H1 (cell line): ENCODE results near the gene PDZRN3. TPM values are rescaled to one million over a fixed set of nuclear protein-coding genes. Genes with fewer than 3 reads are reported as not detected.
A peak's percentile ranks its signal among the peaks of the same experiment; 100 is the strongest.

ENCODE experiments used
- CTCF ChIA-PET: fragments of 300-600 bp; sonication (Branson Sonifier 250); formaldehyde crosslinking; loops from one replicate; lab custom pipeline; 2021; ENCODE audit not compliant: partially characterized antibody; lab: Charles Lee
- POLR2A ChIA-PET: fragments of 300-600 bp; sonication (Branson Sonifier 250); formaldehyde crosslinking; loops from one replicate; lab custom pipeline; 2021; ENCODE audit warnings: inconsistent platforms; ENCODE audit not compliant: partially characterized antibody; lab: Charles Lee
- DNase-seq, 2 experiments: peaks; one replicate each; pipeline versions ENCODE4 v3.0.0 to v3.0.0-alpha.2; 2010 to 2022; ENCODE audit warnings: low spot score in 2 of 2, low read depth in 1 of 2, mixed read lengths in 1 of 2
- FAIRE-seq: peaks from 2 replicates; lab custom pipeline; 2011; peaks lifted over from hg19 to GRCh38; lab: Jason Lieb, UNC
- H2AFZ ChIP-seq: 2 replicates; pipeline ENCODE4 v1.8.1; 2012; ENCODE audit warnings: low read length, inconsistent platforms
- H2AK5ac ChIP-seq: 2 replicates; pipeline ENCODE4 v1.6.1; 2013; ENCODE audit warnings: low read depth, low read length
- H2BK120ac ChIP-seq: replicated peaks from 2 replicates; pipeline ENCODE3; 2013; ENCODE audit warnings: low read depth, low read length, inconsistent platforms
- H2BK12ac ChIP-seq: 2 replicates; pipeline ENCODE4 v1.6.1; 2013; ENCODE audit warnings: low read depth, low read length
- H2BK15ac ChIP-seq: 2 replicates; pipeline ENCODE4 v1.6.1; 2013; ENCODE audit warnings: low read length
- H2BK20ac ChIP-seq: 2 replicates; pipeline ENCODE4 v1.6.1; 2013; ENCODE audit warnings: low read length
- H2BK5ac ChIP-seq: 2 replicates; pipeline ENCODE4 v1.6.1; 2013; ENCODE audit warnings: low read depth, low read length
- H3K14ac ChIP-seq: 2 replicates; pipeline ENCODE4 v1.6.1; 2013; ENCODE audit warnings: inconsistent platforms; ENCODE audit not compliant: insufficient read length
- H3K18ac ChIP-seq: 2 replicates; pipeline ENCODE4 v1.6.1; 2013; ENCODE audit warnings: low read length; ENCODE audit errors: extremely low read depth
- H3K23ac ChIP-seq: 2 replicates; pipeline ENCODE4 v1.6.1; 2013; ENCODE audit warnings: inconsistent platforms; ENCODE audit not compliant: insufficient read length
- H3K23me2 ChIP-seq: 2 replicates; pipeline ENCODE4 v1.6.1; 2013; ENCODE audit warnings: low read depth, low read length
- H3K27ac ChIP-seq: 2 replicates; pipeline ENCODE4 v1.6.1; 2011; ENCODE audit warnings: low read depth, low read length, inconsistent platforms
- H3K27me3 ChIP-seq, 4 experiments: replicated peaks in 1 of 4; 1 replicate in 1 of 4; 2 replicates in 3 of 4; pipeline versions ENCODE4 v1.6.1 to v1.8.1; 2011 to 2013; ENCODE audit warnings: low read length in 3 of 4, mild to moderate bottlenecking in 3 of 4, inconsistent platforms in 2 of 4, mixed read lengths in 2 of 4, moderate library complexity in 1 of 4; ENCODE audit not compliant: control insufficient read depth in 3 of 4, insufficient read depth in 3 of 4; ENCODE audit errors: extremely low read depth in 1 of 4
- H3K36me3 ChIP-seq, 4 experiments: 2 replicates each; pipeline versions ENCODE4 v1.6.1 to v1.8.1; 2011 to 2013; ENCODE audit warnings: mild to moderate bottlenecking in 4 of 4, low read length in 3 of 4, moderate library complexity in 2 of 4, control low read depth in 1 of 4, inconsistent platforms in 1 of 4; ENCODE audit not compliant: insufficient read depth in 4 of 4, control insufficient read depth in 2 of 4
- H3K4ac ChIP-seq: replicated peaks from 2 replicates; pipeline ENCODE3; 2013; ENCODE audit warnings: low read length, low read depth, mixed read lengths, inconsistent platforms; ENCODE audit not compliant: insufficient read length
- H3K4me1 ChIP-seq, 4 experiments: replicated peaks in 1 of 4; 1 replicate in 1 of 4; 2 replicates in 3 of 4; pipeline versions ENCODE4 v1.6.1 to v1.8.1; 2011 to 2013; ENCODE audit warnings: low read length in 3 of 4, inconsistent platforms in 2 of 4, mixed read lengths in 1 of 4; ENCODE audit not compliant: insufficient read depth in 4 of 4, control insufficient read depth in 3 of 4
- H3K4me2 ChIP-seq, 2 experiments: 2 replicates each; pipeline versions ENCODE4 v1.6.1 to v1.8.1; 2011 to 2013; ENCODE audit warnings: low read depth in 2 of 2, low read length in 2 of 2, control low read depth in 1 of 2, inconsistent platforms in 1 of 2, mild to moderate bottlenecking in 1 of 2; ENCODE audit not compliant: insufficient read depth in 1 of 2
- H3K4me3 ChIP-seq, 4 experiments: fragments of 200-600, 300-600 bp in 1 of 4; sonication (generic), shearing (Covaris generic), sonication (Bioruptor Twin) in 1 of 4; 2 replicates each; pipeline versions ENCODE4 v1.5.1 to v1.8.1; 2011 to 2016; ENCODE audit warnings: low read length in 4 of 4, low read depth in 3 of 4, control low read depth in 2 of 4, inconsistent platforms in 2 of 4, mild to moderate bottlenecking in 2 of 4, mixed read lengths in 1 of 4, moderate library complexity in 1 of 4; ENCODE audit not compliant: insufficient read depth in 2 of 4; ENCODE audit errors: extremely low read depth in 1 of 4
- H3K56ac ChIP-seq: replicated peaks from 2 replicates; pipeline ENCODE3; 2013; ENCODE audit warnings: low read depth, mild to moderate bottlenecking, mixed read lengths, low read length, inconsistent platforms; ENCODE audit not compliant: insufficient read length
- H3K79me1 ChIP-seq: 2 replicates; pipeline ENCODE4 v1.6.1; 2013; ENCODE audit warnings: low read depth, low read length, control low read depth
- H3K79me2 ChIP-seq, 2 experiments: 2 replicates each; pipeline versions ENCODE4 v1.6.1 to v1.8.1; 2012 to 2013; ENCODE audit warnings: low read length in 2 of 2, mild to moderate bottlenecking in 2 of 2, inconsistent platforms in 1 of 2; ENCODE audit not compliant: insufficient read depth in 2 of 2, control insufficient read depth in 1 of 2
- H3K9ac ChIP-seq, 4 experiments: replicated peaks in 1 of 4; 1 replicate in 1 of 4; 2 replicates in 3 of 4; pipeline versions ENCODE4 v1.6.1 to v1.8.1; 2011 to 2013; ENCODE audit warnings: low read depth in 3 of 4, low read length in 3 of 4, control low read depth in 2 of 4, mild to moderate bottlenecking in 2 of 4, moderate library complexity in 2 of 4, inconsistent platforms in 1 of 4; ENCODE audit errors: extremely low read depth in 1 of 4
- H3K9me3 ChIP-seq, 2 experiments: 2 replicates each; pipeline versions ENCODE4 v1.6.1 to v1.8.1; 2012 to 2013; ENCODE audit warnings: mild to moderate bottlenecking in 2 of 2, moderate library complexity in 2 of 2, control low read depth in 1 of 2, inconsistent platforms in 1 of 2, low read depth in 1 of 2, low read length in 1 of 2, mixed read lengths in 1 of 2; ENCODE audit not compliant: insufficient read depth in 2 of 2
- H4K20me1 ChIP-seq, 2 experiments: replicated peaks in 1 of 2; 2 replicates each; pipeline versions ENCODE3 to v1.8.1; 2011 to 2013; ENCODE audit warnings: inconsistent platforms in 2 of 2, low read length in 2 of 2, mild to moderate bottlenecking in 1 of 2; ENCODE audit not compliant: insufficient read depth in 2 of 2, control insufficient read depth in 1 of 2
- H4K5ac ChIP-seq: 2 replicates; pipeline ENCODE4 v1.6.1; 2013; ENCODE audit warnings: low read length, low read depth, mixed read lengths, inconsistent platforms; ENCODE audit not compliant: insufficient read length
- H4K8ac ChIP-seq: 2 replicates; pipeline ENCODE4 v1.8.0; 2013; ENCODE audit warnings: mild to moderate bottlenecking, moderate library complexity, low read length, inconsistent platforms; ENCODE audit not compliant: insufficient read depth; ENCODE audit errors: extremely low read depth
- H4K91ac ChIP-seq: replicated peaks from 2 replicates; pipeline ENCODE3; 2013; ENCODE audit warnings: low read length, mixed read lengths, inconsistent platforms; ENCODE audit not compliant: insufficient read length
- CBX5 ChIP-seq: fragments of 300-800, 300-1000 bp; sonication (generic); IDR thresholded peaks from 2 replicates; pipeline ENCODE4 v1.7.1; 2016; ENCODE audit warnings: antibody characterized with exemption, low read length, low read depth
- KDM5A ChIP-seq: fragments of 200-600 bp; IDR thresholded peaks from 2 replicates; pipeline ENCODE4 v1.7.1; 2012; ENCODE audit warnings: mild to moderate bottlenecking, low read length, inconsistent platforms, mixed read lengths
- NANOG ChIP-seq: IDR thresholded peaks from 2 replicates; pipeline ENCODE4 v1.6.1; 2011; ENCODE audit warnings: low read length, low read depth, mild to moderate bottlenecking, inconsistent platforms; ENCODE audit not compliant: insufficient read depth, poor library complexity, severe bottlenecking
- POU5F1 ChIP-seq: IDR thresholded peaks from 2 replicates; pipeline ENCODE4 v1.6.1; 2011; ENCODE audit warnings: low read depth, mild to moderate bottlenecking, low read length, moderate library complexity
- RNF2 ChIP-seq: fragments of 200-900, 300-1000 bp; sonication (generic); IDR thresholded peaks from 2 replicates; pipeline ENCODE4 v1.7.1; 2016; ENCODE audit warnings: borderline replicate concordance, low read depth, mild to moderate bottlenecking, antibody characterized with exemption, low read length; ENCODE audit not compliant: poor library complexity, severe bottlenecking; ENCODE audit errors: missing control alignments
- SIN3A ChIP-seq, 2 experiments: IDR thresholded peaks in 1 of 2; conservative IDR thresholded peaks in 1 of 2; 2 replicates each; pipeline ENCODE4 v1.6.1; 2011 to 2012; ENCODE audit warnings: low read length in 2 of 2, improper control_type of control experiment in 1 of 2, low read depth in 1 of 2, mild to moderate bottlenecking in 1 of 2
- TAF1 ChIP-seq: IDR thresholded peaks from 2 replicates; pipeline ENCODE4 v1.6.1; 2011; ENCODE audit warnings: mild to moderate bottlenecking, low read depth, low read length
- TAF7 ChIP-seq: optimal IDR thresholded peaks from 2 replicates; pipeline ENCODE3; 2011; ENCODE audit warnings: low read depth, mild to moderate bottlenecking, inconsistent platforms, low read length, moderate library complexity, borderline replicate concordance
- TEAD4 ChIP-seq: IDR thresholded peaks from 2 replicates; pipeline ENCODE4 v1.6.1; 2012; ENCODE audit warnings: low read depth, low read length, inconsistent platforms, mixed read lengths
- ZNF274 ChIP-seq: IDR thresholded peaks from 2 replicates; pipeline ENCODE4 v1.7.0; 2012; ENCODE audit warnings: low read length, borderline replicate concordance; ENCODE audit errors: extremely low read depth
- WGBS, 2 experiments: shearing (Covaris generic) in 1 of 2; methylation state at CpG; one replicate each; pipeline versions ENCODE4 v1.1.6 to v1.1.7; 2013 to 2015; ENCODE audit warnings: low lambda C conversion rate in 2 of 2, mixed read lengths in 2 of 2, inconsistent platforms in 1 of 2, low coverage in 1 of 2, missing lambda C conversion rate in 1 of 2; ENCODE audit not compliant: insufficient replicate concordance in 2 of 2, insufficient coverage in 1 of 2, insufficient read length in 1 of 2; ENCODE audit errors: extremely low coverage in 1 of 2, missing lambda C conversion rate in 1 of 2; 5-methylcytosine and 5-hydroxymethylcytosine counted together
- polyA plus RNA-seq, 7 experiments: library from polyadenylated mRNA; depleted of rRNA in 3 of 7; stranded (reverse) in 5 of 7; unstranded in 2 of 7; fragments of >200 nt in 5 of 7; fragments of 200-250 nt in 2 of 7; gene quantifications; 1 replicate in 5 of 7; 2 replicates in 1 of 7; 4 replicates in 1 of 7; pipeline versions ENCODE4 v1.2.1 to v1.2.3, GENCODE V29; 2011 to 2013; ENCODE audit warnings: missing spikeins in 2 of 7, mixed read lengths in 2 of 7
- total RNA-seq: library from RNA; stranded (reverse); fragmentation: NEBNext Ultra II Directional; extraction: Animal tissue kit (Norgen Biotek cat#: 25700); gene quantifications from 2 replicates; pipeline ENCODE4 v1.2.1, GENCODE V29; 2021
- TF ChIP-seq, protein P1 (sequence below): IDR thresholded peaks from 2 replicates; pipeline ENCODE4 v1.6.1; 2012; ENCODE audit warnings: inconsistent platforms

PDZRN3 gene
- total and polyA plus RNA-seq, 2 of the 8 experiments (the other 6 are each of a cell fraction or from before 2014, with no cell fraction given), result 4.2 to 20.5 TPM

- FAIRE-seq (no peak), DNase-seq (no peak)
- Histone ChIP-seq H2BK12ac (no peak overlapping the region), H2BK120ac (no peak overlapping the region), H2BK15ac (no peak overlapping the region), H2AFZ (no peak overlapping the region), H3K4ac (no peak overlapping the region), H3K23ac (no peak overlapping the region), H3K23me2 (no peaks in the 10 kb centered on the region), H2BK5ac (no peak overlapping the region), H4K5ac (no peak overlapping the region), H3K9ac (no peak overlapping the region), H2AK5ac (0 out of 2 replicates have a peak overlapping the region, but pooled peaks have one; percentile 31), H3K79me1 (no peaks in the 10 kb centered on the region), H3K36me3 (no peaks in the 10 kb centered on the region; a peak in 1 of 8 replicates), H3K4me3 (no peak overlapping the region), H3K9me3 (peaks cover 2 to 7% of the 10 kb centered on the region in 2 experiments; a peak in 2 of 4 replicates), H3K27ac (no peak overlapping the region), H3K27me3 (peaks cover 0 to 1% (median 0%) of the 10 kb centered on the region in 4 experiments; a peak in 1 of 7 replicates), H3K14ac (no peak overlapping the region), H3K18ac (no peak overlapping the region), H4K91ac (no peak overlapping the region), H3K4me2 (no peak overlapping the region), H2BK20ac (no peak overlapping the region), H3K79me2 (peaks cover 0 to 4% of the 10 kb centered on the region in 2 experiments; a peak in 1 of 4 replicates), H3K4me1 (peaks cover 0 to 9% (median 2%) of the 10 kb centered on the region in 4 experiments; a peak in 3 of 7 replicates), H3K56ac (no peak overlapping the region), H4K8ac (no peak overlapping the region), H4K20me1 (no peaks in the 10 kb centered on the region)
- POLR2A ChIA-PET, result no interaction called here
- 84% methylated on average over 5 of the region's 5 CpGs; no CpG with 5 or more reads in 1 of the 2 experiments for WGBS, 2 experiments
- CTCF ChIA-PET, result interaction anchor here (0.8 to 1.4 kb wide), 3 partner anchors 24 to 29 kb away, joined by 3 to 6 read pairs (median 4); no protein-coding TSS in a partner anchor
- TF ChIP-seq POU5F1 (no peak), TEAD4 (no peak), SIN3A (conservative IDR thresholded peaks at IDR 0.05 in 1 of 2, IDR thresholded peaks at IDR 0.05 in 1 of 2; ENCODE audit: low read depth in 1 of 2, low read length in 2 of 2) (no peak), CBX5 (no peak), RNF2 (no peak), TAF1 (no peak), NANOG (no peak), TAF7 (no peak), ZNF274 (no peak), KDM5A (no peak)
- TF ChIP-seq, protein P1, sequence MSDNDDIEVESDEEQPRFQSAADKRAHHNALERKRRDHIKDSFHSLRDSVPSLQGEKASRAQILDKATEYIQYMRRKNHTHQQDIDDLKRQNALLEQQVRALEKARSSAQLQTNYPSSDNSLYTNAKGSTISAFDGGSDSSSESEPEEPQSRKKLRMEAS, result no peak
Measured at GRCh38 chr3:73473181-73473897, 151.4 kb downstream of the PDZRN3 start.
